H1 (cell line): ENCODE measurements around the gene MACIR. TPM values are rescaled to one million over a fixed set of nuclear protein-coding genes. Genes with fewer than 3 reads are reported as not detected.

ENCODE experiments used
- ASH2L ChIP-seq: fragments of 200-600, 300-600 bp; sonication (generic); IDR thresholded peaks from one replicate; pipeline ENCODE4 v1.7.1; 2017; ENCODE audit warnings: low read length
- ATF3 ChIP-seq: IDR thresholded peaks from 2 replicates; pipeline ENCODE4 v1.6.1; 2011; ENCODE audit warnings: low read depth, mild to moderate bottlenecking, low read length; ENCODE audit not compliant: insufficient read depth
- BCL11A ChIP-seq, 2 experiments: IDR thresholded peaks; one replicate each; pipeline ENCODE4 v1.6.1; 2011; ENCODE audit warnings: low read depth in 2 of 2, low read length in 2 of 2, mild to moderate bottlenecking in 2 of 2
- CBX8 ChIP-seq: fragments of 300-800, 300-1000 bp; sonication (generic); IDR thresholded peaks from 2 replicates; pipeline ENCODE4 v1.7.1; 2016; ENCODE audit warnings: low read depth, low read length, borderline replicate concordance
- CHD1 ChIP-seq: IDR thresholded peaks from 2 replicates; pipeline ENCODE4 v1.6.1; 2012; ENCODE audit warnings: low read depth, low read length, improper control_type of control experiment
- CTCF ChIP-seq, 3 experiments: IDR thresholded peaks; 1 replicate in 2 of 3; 2 replicates in 1 of 3; pipeline versions ENCODE4 v1.5.1 to v1.6.1; 2011; ENCODE audit warnings: low read length in 3 of 3, mild to moderate bottlenecking in 3 of 3, inconsistent platforms in 2 of 3, low read depth in 1 of 3, moderate library complexity in 1 of 3; ENCODE audit not compliant: insufficient read depth in 1 of 3; ENCODE audit errors: control extremely low read depth in 1 of 3
- FOSL1 ChIP-seq: IDR thresholded peaks from 2 replicates; pipeline ENCODE4 v1.6.1; 2011; ENCODE audit warnings: mild to moderate bottlenecking, low read depth, low read length, moderate library complexity; ENCODE audit not compliant: insufficient read depth
- HDAC2 ChIP-seq, 2 experiments: fragments of 300-600 bp in 1 of 2; sonication (generic) in 1 of 2; IDR thresholded peaks; 2 replicates each; pipeline ENCODE4 v1.6.1; 2011 to 2012; ENCODE audit warnings: low read depth in 2 of 2, low read length in 2 of 2, mild to moderate bottlenecking in 2 of 2, moderate library complexity in 2 of 2, borderline replicate concordance in 1 of 2, inconsistent platforms in 1 of 2
- KDM5A ChIP-seq: fragments of 200-600 bp; IDR thresholded peaks from 2 replicates; pipeline ENCODE4 v1.7.1; 2012; ENCODE audit warnings: mild to moderate bottlenecking, low read length, inconsistent platforms, mixed read lengths
- NANOG ChIP-seq: IDR thresholded peaks from 2 replicates; pipeline ENCODE4 v1.6.1; 2011; ENCODE audit warnings: low read length, low read depth, mild to moderate bottlenecking, inconsistent platforms; ENCODE audit not compliant: insufficient read depth, poor library complexity, severe bottlenecking
- PHF8 ChIP-seq: fragments of 200-600 bp; sonication (generic); conservative IDR thresholded peaks from 2 replicates; pipeline ENCODE4 v1.7.1; 2012; ENCODE audit warnings: low read depth, mild to moderate bottlenecking, inconsistent platforms, low read length, moderate library complexity
- POLR2AphosphoS5 ChIP-seq: IDR thresholded peaks from 2 replicates; pipeline ENCODE4 v1.6.1; 2011; ENCODE audit warnings: low read depth, low read length
- SIN3A ChIP-seq, 2 experiments: IDR thresholded peaks in 1 of 2; conservative IDR thresholded peaks in 1 of 2; 2 replicates each; pipeline ENCODE4 v1.6.1; 2011 to 2012; ENCODE audit warnings: low read length in 2 of 2, improper control_type of control experiment in 1 of 2, low read depth in 1 of 2, mild to moderate bottlenecking in 1 of 2
- SIRT6 ChIP-seq: IDR thresholded peaks from one replicate; pipeline ENCODE4 v1.7.1; 2012; ENCODE audit warnings: low read length, inconsistent platforms
- SIX5 ChIP-seq: IDR thresholded peaks from 2 replicates; pipeline ENCODE4 v1.6.1; 2011; ENCODE audit warnings: mild to moderate bottlenecking, low read depth, low read length
- SP4 ChIP-seq: IDR thresholded peaks from 2 replicates; pipeline ENCODE4 v1.6.1; 2012; ENCODE audit warnings: low read length, inconsistent platforms
- SUZ12 ChIP-seq: fragments of 200-600 bp; sonication (generic); IDR thresholded peaks from 2 replicates; pipeline ENCODE4 v1.6.1; 2012; ENCODE audit warnings: mild to moderate bottlenecking, inconsistent platforms, low read length, moderate library complexity, mixed read lengths
- TAF1 ChIP-seq: IDR thresholded peaks from 2 replicates; pipeline ENCODE4 v1.6.1; 2011; ENCODE audit warnings: mild to moderate bottlenecking, low read depth, low read length
- TAF7 ChIP-seq: optimal IDR thresholded peaks from 2 replicates; pipeline ENCODE3; 2011; ENCODE audit warnings: low read depth, mild to moderate bottlenecking, inconsistent platforms, low read length, moderate library complexity, borderline replicate concordance
- TBP ChIP-seq: IDR thresholded peaks from 2 replicates; pipeline ENCODE4 v1.6.1; 2011; ENCODE audit warnings: low read depth, low read length, improper control_type of control experiment
- USF2 ChIP-seq: IDR thresholded peaks from 2 replicates; pipeline ENCODE4 v1.6.1; 2011; ENCODE audit warnings: low read length, improper control_type of control experiment
- polyA plus RNA-seq, 7 experiments: library from polyadenylated mRNA; depleted of rRNA in 3 of 7; stranded (reverse) in 5 of 7; unstranded in 2 of 7; fragments of >200 nt in 5 of 7; fragments of 200-250 nt in 2 of 7; gene quantifications; 1 replicate in 5 of 7; 2 replicates in 1 of 7; 4 replicates in 1 of 7; pipeline versions ENCODE4 v1.2.1 to v1.2.3, GENCODE V29; 2011 to 2013; ENCODE audit warnings: missing spikeins in 2 of 7, mixed read lengths in 2 of 7
- total RNA-seq: library from RNA; stranded (reverse); fragmentation: NEBNext Ultra II Directional; extraction: Animal tissue kit (Norgen Biotek cat#: 25700); gene quantifications from 2 replicates; pipeline ENCODE4 v1.2.1, GENCODE V29; 2021

Gene MACIR
- total and polyA plus RNA-seq, 2 of the 8 experiments (the other 6 are each of a cell fraction or from before 2014, with no cell fraction given) = 8.0 to 19.2 TPM

GRCh38 chr5:103258368-103258956 lies at the start of gene MACIR (continued):
- no peak for TF ChIP-seq ATF3
- no peak for TF ChIP-seq CHD1
- TF ChIP-seq HDAC2 (IDR thresholded peaks at IDR 0.05; ENCODE audit: borderline replicate concordance in 1 of 2, low read depth in 2 of 2, low read length in 2 of 2) = no peak
- TF ChIP-seq POLR2AphosphoS5 = peak; percentile 87
- TF ChIP-seq NANOG = no peak
- TF ChIP-seq PHF8 = peak; percentile 71
- TF ChIP-seq TAF7 = peak; percentile 56
- no peak for TF ChIP-seq SIX5
- TF ChIP-seq KDM5A = no peak
- no peak for TF ChIP-seq FOSL1
- no peak for TF ChIP-seq CTCF (IDR thresholded peaks at IDR 0.05; ENCODE audit: control extremely low read depth in 1 of 3, insufficient read depth in 1 of 3, low read depth in 1 of 3, low read length in 3 of 3)
- peak; percentile 86 for TF ChIP-seq TAF1
- TF ChIP-seq SP4 = no peak
- TF ChIP-seq TBP = peak; percentile 44; the same call in 1 of the 2 replicates
- TF ChIP-seq BCL11A (IDR thresholded peaks at IDR 0.05; ENCODE audit: low read depth in 2 of 2, low read length in 2 of 2) = no peak
- no peak for TF ChIP-seq CBX8
- TF ChIP-seq SUZ12 = no peak
- no peak for TF ChIP-seq USF2
- TF ChIP-seq SIN3A (conservative IDR thresholded peaks at IDR 0.05 in 1 of 2, IDR thresholded peaks at IDR 0.05 in 1 of 2; ENCODE audit: low read depth in 1 of 2, low read length in 2 of 2) = no peak
- no peak for TF ChIP-seq SIRT6
- TF ChIP-seq ASH2L = no peak
